H9 (cell line): ENCODE results near the gene TRIM61. TPM values are rescaled to one million over a fixed set of nuclear protein-coding genes. Genes with fewer than 3 reads are reported as not detected.

ENCODE experiments used
- DNase-seq: peaks from one replicate; pipeline ENCODE4 v3.0.0-alpha.2; 2017
- H2AFZ ChIP-seq: one replicate; pipeline ENCODE4 v1.6.1; 2013; ENCODE audit warnings: mild to moderate bottlenecking, low read length, control low read depth, moderate library complexity
- H2AK5ac ChIP-seq: 2 replicates; pipeline ENCODE4 v1.6.1; 2013; ENCODE audit warnings: low read length, control low read depth, mixed read lengths; ENCODE audit not compliant: insufficient read length
- H2BK120ac ChIP-seq: one replicate; pipeline ENCODE4 v1.6.1; 2013; ENCODE audit warnings: low read depth, mild to moderate bottlenecking, low read length, control low read depth, inconsistent platforms; ENCODE audit not compliant: poor library complexity, severe bottlenecking
- H2BK12ac ChIP-seq: 2 replicates; pipeline ENCODE4 v1.6.1; 2013; ENCODE audit warnings: low read length, control low read depth, mixed read lengths, low read depth; ENCODE audit not compliant: insufficient read length
- H2BK15ac ChIP-seq: 2 replicates; pipeline ENCODE4 v1.6.1; 2013; ENCODE audit warnings: low read depth, low read length, control low read depth
- H2BK20ac ChIP-seq: one replicate; pipeline ENCODE4 v1.6.1; 2013; ENCODE audit warnings: low read depth, mild to moderate bottlenecking, low read length, control low read depth, inconsistent platforms; ENCODE audit not compliant: poor library complexity, severe bottlenecking
- H2BK5ac ChIP-seq: 2 replicates; pipeline ENCODE4 v1.6.1; 2013; ENCODE audit warnings: low read length, control low read depth, mixed read lengths; ENCODE audit not compliant: insufficient read length
- H3K14ac ChIP-seq: 2 replicates; pipeline ENCODE4 v1.6.1; 2013; ENCODE audit warnings: low read length, control low read depth; ENCODE audit not compliant: insufficient read depth
- H3K18ac ChIP-seq: 2 replicates; pipeline ENCODE4 v1.6.1; 2013; ENCODE audit warnings: low read depth, mild to moderate bottlenecking, mixed read lengths, low read length, control low read depth; ENCODE audit not compliant: insufficient read length
- H3K23ac ChIP-seq: 2 replicates; pipeline ENCODE4 v1.6.1; 2013; ENCODE audit warnings: low read length, control low read depth, mixed read lengths, low read depth; ENCODE audit not compliant: insufficient read length
- H3K23me2 ChIP-seq: 2 replicates; pipeline ENCODE4 v1.6.1; 2013; ENCODE audit warnings: low read depth, mild to moderate bottlenecking, mixed read lengths, low read length, control low read depth; ENCODE audit not compliant: insufficient read length, poor library complexity, severe bottlenecking
- H3K27ac ChIP-seq: 2 replicates; pipeline ENCODE4 v1.5.1; 2013; ENCODE audit warnings: low read length, control low read depth, mixed read lengths, low read depth; ENCODE audit not compliant: insufficient read length
- H3K27me3 ChIP-seq: 2 replicates; pipeline ENCODE4 v1.6.1; 2013; ENCODE audit warnings: low read length, control low read depth, inconsistent platforms; ENCODE audit not compliant: insufficient read depth
- H3K4ac ChIP-seq: 2 replicates; pipeline ENCODE4 v1.6.1; 2013; ENCODE audit warnings: low read depth, mild to moderate bottlenecking, control low read depth, inconsistent platforms, low read length, moderate library complexity
- H3K4me1 ChIP-seq: 2 replicates; pipeline ENCODE4 v1.6.1; 2013; ENCODE audit warnings: low read length, control low read depth, inconsistent platforms; ENCODE audit not compliant: insufficient read depth
- H3K4me2 ChIP-seq: 2 replicates; pipeline ENCODE4 v1.6.1; 2013; ENCODE audit warnings: low read length, control low read depth, mixed read lengths; ENCODE audit not compliant: insufficient read length, insufficient read depth
- H3K56ac ChIP-seq: 2 replicates; pipeline ENCODE4 v1.6.1; 2013; ENCODE audit warnings: low read depth, mild to moderate bottlenecking, mixed read lengths, low read length, control low read depth; ENCODE audit not compliant: insufficient read length
- H3K79me1 ChIP-seq: 2 replicates; pipeline ENCODE4 v1.6.1; 2013; ENCODE audit warnings: low read depth, mild to moderate bottlenecking, moderate library complexity, low read length, control low read depth, inconsistent platforms; ENCODE audit not compliant: insufficient read depth, poor library complexity, severe bottlenecking
- H3K79me2 ChIP-seq: 2 replicates; pipeline ENCODE4 v1.6.1; 2013; ENCODE audit warnings: low read length, control low read depth, inconsistent platforms; ENCODE audit not compliant: insufficient read depth
- H3K9ac ChIP-seq: 2 replicates; pipeline ENCODE4 v1.6.1; 2013; ENCODE audit warnings: low read length, control low read depth, mixed read lengths; ENCODE audit not compliant: insufficient read length; ENCODE audit errors: extremely low read depth
- H3K9me3 ChIP-seq: one replicate; pipeline ENCODE4 v1.6.1; 2013; ENCODE audit warnings: low read depth, low read length, inconsistent platforms; ENCODE audit not compliant: control insufficient read depth
- H3T11ph ChIP-seq: one replicate; pipeline ENCODE4 v1.6.1; 2013; ENCODE audit warnings: mild to moderate bottlenecking, low read length, control low read depth, inconsistent platforms
- H4K20me1 ChIP-seq: one replicate; pipeline ENCODE4 v1.6.1; 2013; ENCODE audit not compliant: control insufficient read depth, insufficient read length, insufficient read depth
- H4K5ac ChIP-seq: 2 replicates; pipeline ENCODE4 v1.6.1; 2013; ENCODE audit warnings: low read depth, mild to moderate bottlenecking, mixed read lengths, low read length, control low read depth; ENCODE audit not compliant: insufficient read length
- H4K8ac ChIP-seq: replicated peaks from 2 replicates; pipeline ENCODE4 v1.6.1; 2013; ENCODE audit warnings: low read length, control low read depth, mixed read lengths, low read depth; ENCODE audit not compliant: insufficient read length
- H4K91ac ChIP-seq: 2 replicates; pipeline ENCODE4 v1.6.1; 2013; ENCODE audit warnings: low read depth, mild to moderate bottlenecking, moderate library complexity, mixed read lengths, low read length, control low read depth; ENCODE audit not compliant: insufficient read length
- H3K27ac Mint-ChIP-seq, 3 experiments: 2 replicates in 2 of 3; 3 replicates in 1 of 3; pipeline ENCODE4 v1.8.0; 2020 to 2021; ENCODE audit warnings: mixed read lengths in 3 of 3, mild to moderate bottlenecking in 1 of 3, moderate library complexity in 1 of 3
- H3K27me3 Mint-ChIP-seq: 2 replicates; pipeline ENCODE4 v1.8.0; 2021; ENCODE audit warnings: low read depth, mild to moderate bottlenecking, moderate library complexity, mixed read lengths
- H3K36me3 Mint-ChIP-seq, 3 experiments: 2 replicates in 2 of 3; 3 replicates in 1 of 3; pipeline ENCODE4 v1.8.0; 2020 to 2021; ENCODE audit warnings: low read depth in 3 of 3, mixed read lengths in 3 of 3; ENCODE audit not compliant: insufficient read depth in 1 of 3
- H3K4me1 Mint-ChIP-seq, 2 experiments: 2 replicates each; pipeline ENCODE4 v1.8.0; 2020; ENCODE audit warnings: mixed read lengths in 2 of 2
- H3K4me3 Mint-ChIP-seq, 2 experiments: 2 replicates in 1 of 2; 3 replicates in 1 of 2; pipeline ENCODE4 v1.8.0; 2020 to 2021; ENCODE audit warnings: mild to moderate bottlenecking in 2 of 2, mixed read lengths in 2 of 2, moderate library complexity in 1 of 2
- H3K9me3 Mint-ChIP-seq, 2 experiments: 2 replicates in 1 of 2; 3 replicates in 1 of 2; pipeline ENCODE4 v1.8.0; 2020; ENCODE audit warnings: mild to moderate bottlenecking in 2 of 2, mixed read lengths in 2 of 2, moderate library complexity in 1 of 2
- CTCF ChIP-seq: fragments of 200-600 bp; sonication (generic); conservative IDR thresholded peaks from 3 replicates; pipeline ENCODE4 v1.8.0; 2021; ENCODE audit warnings: antibody characterized with exemption, mild to moderate bottlenecking
- WGBS: extraction: QIAGEN DNeasy Blood & Tissue Kit; methylation state at CpG from one replicate; pipeline ENCODE4 v1.1.7; 2013; ENCODE audit warnings: missing lambda C conversion rate, low lambda C conversion rate, mixed read lengths; ENCODE audit not compliant: insufficient read length; ENCODE audit errors: extremely low coverage; 5-methylcytosine and 5-hydroxymethylcytosine counted together
- total RNA-seq: library from RNA; stranded (reverse); gene quantifications from 2 replicates; pipeline ENCODE4 v1.2.1, GENCODE V29; 2021

TRIM61 gene
- total RNA-seq, 1 experiment from 2014 or later, result 0.52 TPM

- WGBS, result no CpG with 5 or more reads among the region's 2 CpGs
- no peak overlapping the region for H3K9ac ChIP-seq
- H3K79me2 ChIP-seq, result no peaks in the 10 kb centered on the region
- H2BK15ac ChIP-seq, result no peak overlapping the region
- Mint-ChIP-seq H3K9me3 (no peaks in the 10 kb centered on the region), H3K4me3 (no peak overlapping the region), H3K27ac (no peak overlapping the region), H3K36me3 (no peaks in the 10 kb centered on the region), H3K4me1 (peaks cover 9 to 11% of the 10 kb centered on the region in 2 experiments), H3K27me3 (peaks cover 4% of the 10 kb centered on the region; the same call in 1 of the 2 replicates)
- TF ChIP-seq CTCF, result no peak
- H3T11ph ChIP-seq, result no peak overlapping the region
- H2AFZ ChIP-seq, result no peak overlapping the region
- no peak overlapping the region for H3K4ac ChIP-seq
- H3K9me3 ChIP-seq, result no peaks in the 10 kb centered on the region
- H2AK5ac ChIP-seq, result no peak overlapping the region
- H3K18ac ChIP-seq, result no peak overlapping the region
- H4K5ac ChIP-seq, result no peak overlapping the region
- no peak overlapping the region for H3K23ac ChIP-seq
- H2BK12ac ChIP-seq, result no peak overlapping the region
- H3K79me1 ChIP-seq, result no peaks in the 10 kb centered on the region
- H2BK5ac ChIP-seq, result no peak overlapping the region
- H2BK20ac ChIP-seq, result no peak overlapping the region
- no peak overlapping the region for H3K14ac ChIP-seq
- H4K20me1 ChIP-seq, result no peaks in the 10 kb centered on the region
- H3K27ac ChIP-seq, result no peak overlapping the region
- DNase-seq, result no peak
- no peaks in the 10 kb centered on the region for H3K4me1 ChIP-seq
- H4K8ac ChIP-seq, result no peak overlapping the region
- H3K56ac ChIP-seq, result no peak overlapping the region
- no peaks in the 10 kb centered on the region for H3K27me3 ChIP-seq
- no peak overlapping the region for H3K4me2 ChIP-seq
- peaks cover 3% of the 10 kb centered on the region for H3K23me2 ChIP-seq
- no peak overlapping the region for H2BK120ac ChIP-seq
- no peak overlapping the region for H4K91ac ChIP-seq
Observed at GRCh38 chr4:165010487-165010886, 33.0 kb upstream of the TRIM61 start.
